Ishikawa (cell line): ENCODE results near the gene SGTA.

ENCODE experiments used
- CEBPB ChIP-seq: IDR thresholded peaks from 2 replicates; pipeline ENCODE4 v1.6.1; 2012
- CREB1 ChIP-seq: IDR thresholded peaks from 2 replicates; pipeline ENCODE4 v1.6.1; 2012; ENCODE audit warnings: low read depth
- EGR1 ChIP-seq: IDR thresholded peaks from 2 replicates; pipeline ENCODE4 v1.6.1; 2012
- EP300 ChIP-seq: IDR thresholded peaks from 2 replicates; pipeline ENCODE4 v1.6.1; 2012; ENCODE audit warnings: borderline replicate concordance
- FOXM1 ChIP-seq: IDR thresholded peaks from 2 replicates; pipeline ENCODE4 v1.6.1; 2012; ENCODE audit warnings: low read depth, borderline replicate concordance
- MAX ChIP-seq: IDR thresholded peaks from 2 replicates; pipeline ENCODE4 v1.6.1; 2012
- NFIC ChIP-seq: IDR thresholded peaks from 2 replicates; pipeline ENCODE4 v1.6.1; 2012
- RAD21 ChIP-seq: IDR thresholded peaks from 2 replicates; pipeline ENCODE4 v1.6.1; 2012; ENCODE audit warnings: low read depth
- TAF1 ChIP-seq: IDR thresholded peaks from 2 replicates; pipeline ENCODE4 v1.6.1; 2012; ENCODE audit warnings: low read depth, mild to moderate bottlenecking
- TCF12 ChIP-seq: IDR thresholded peaks from 2 replicates; pipeline ENCODE4 v1.6.1; 2012; ENCODE audit warnings: low read depth
- TEAD4 ChIP-seq: IDR thresholded peaks from 2 replicates; pipeline ENCODE4 v1.6.1; 2012
- YY1 ChIP-seq: IDR thresholded peaks from 2 replicates; pipeline ENCODE4 v1.6.1; 2012; ENCODE audit warnings: low read depth
- ZBTB7A ChIP-seq: IDR thresholded peaks from 2 replicates; pipeline ENCODE4 v1.6.1; 2012; ENCODE audit warnings: low read depth
- TF ChIP-seq, protein P1 (sequence below): IDR thresholded peaks from 2 replicates; pipeline ENCODE4 v1.6.1; 2012
- TF ChIP-seq, protein P2 (sequence below): IDR thresholded peaks from 2 replicates; pipeline ENCODE4 v1.6.1; 2012; ENCODE audit warnings: low read depth, mild to moderate bottlenecking

Gene SGTA

DNA sequence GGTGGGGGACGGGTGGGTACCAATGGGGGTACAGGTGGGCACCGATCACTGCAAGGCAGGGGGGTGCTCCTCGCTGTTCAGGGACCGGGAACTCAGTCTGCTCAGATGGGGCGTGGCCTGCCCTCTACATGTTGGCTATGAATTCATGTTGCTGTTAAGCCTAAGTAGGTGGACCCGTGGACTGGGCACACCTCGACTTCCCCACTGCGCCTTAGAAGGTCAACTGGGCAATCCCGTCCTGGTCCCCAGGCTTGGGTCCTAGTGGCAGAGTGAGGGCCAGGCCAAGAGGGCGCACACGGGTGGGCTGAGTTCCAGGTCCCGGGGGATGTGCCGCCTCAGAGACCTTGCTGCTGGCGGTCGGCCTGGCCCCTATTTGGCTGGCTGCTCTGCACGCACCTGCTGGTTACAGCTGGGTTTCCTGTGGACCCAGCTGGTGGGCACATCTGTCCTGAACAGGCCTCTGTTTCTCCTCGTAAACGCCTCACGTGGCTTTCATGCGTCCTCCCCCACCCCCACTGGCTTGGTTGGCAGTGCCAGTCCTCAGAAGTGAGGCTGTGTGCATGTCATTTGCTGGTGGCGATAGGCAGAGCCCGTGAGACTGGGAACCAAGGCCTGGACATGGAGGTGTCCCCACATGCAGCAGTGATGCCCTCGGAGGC is 23.0 kb upstream of the SGTA start:
- TF ChIP-seq FOXM1 (no peak), NFIC (no peak), EP300 (no peak), CEBPB (no peak), MAX (no peak), RAD21 (no peak), TEAD4 (no peak), YY1 (no peak), CREB1 (no peak), EGR1 (no peak)
- TF ChIP-seq, protein P1, sequence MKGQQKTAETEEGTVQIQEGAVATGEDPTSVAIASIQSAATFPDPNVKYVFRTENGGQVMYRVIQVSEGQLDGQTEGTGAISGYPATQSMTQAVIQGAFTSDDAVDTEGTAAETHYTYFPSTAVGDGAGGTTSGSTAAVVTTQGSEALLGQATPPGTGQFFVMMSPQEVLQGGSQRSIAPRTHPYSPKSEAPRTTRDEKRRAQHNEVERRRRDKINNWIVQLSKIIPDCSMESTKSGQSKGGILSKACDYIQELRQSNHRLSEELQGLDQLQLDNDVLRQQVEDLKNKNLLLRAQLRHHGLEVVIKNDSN: no peak
- TF ChIP-seq, protein P2, sequence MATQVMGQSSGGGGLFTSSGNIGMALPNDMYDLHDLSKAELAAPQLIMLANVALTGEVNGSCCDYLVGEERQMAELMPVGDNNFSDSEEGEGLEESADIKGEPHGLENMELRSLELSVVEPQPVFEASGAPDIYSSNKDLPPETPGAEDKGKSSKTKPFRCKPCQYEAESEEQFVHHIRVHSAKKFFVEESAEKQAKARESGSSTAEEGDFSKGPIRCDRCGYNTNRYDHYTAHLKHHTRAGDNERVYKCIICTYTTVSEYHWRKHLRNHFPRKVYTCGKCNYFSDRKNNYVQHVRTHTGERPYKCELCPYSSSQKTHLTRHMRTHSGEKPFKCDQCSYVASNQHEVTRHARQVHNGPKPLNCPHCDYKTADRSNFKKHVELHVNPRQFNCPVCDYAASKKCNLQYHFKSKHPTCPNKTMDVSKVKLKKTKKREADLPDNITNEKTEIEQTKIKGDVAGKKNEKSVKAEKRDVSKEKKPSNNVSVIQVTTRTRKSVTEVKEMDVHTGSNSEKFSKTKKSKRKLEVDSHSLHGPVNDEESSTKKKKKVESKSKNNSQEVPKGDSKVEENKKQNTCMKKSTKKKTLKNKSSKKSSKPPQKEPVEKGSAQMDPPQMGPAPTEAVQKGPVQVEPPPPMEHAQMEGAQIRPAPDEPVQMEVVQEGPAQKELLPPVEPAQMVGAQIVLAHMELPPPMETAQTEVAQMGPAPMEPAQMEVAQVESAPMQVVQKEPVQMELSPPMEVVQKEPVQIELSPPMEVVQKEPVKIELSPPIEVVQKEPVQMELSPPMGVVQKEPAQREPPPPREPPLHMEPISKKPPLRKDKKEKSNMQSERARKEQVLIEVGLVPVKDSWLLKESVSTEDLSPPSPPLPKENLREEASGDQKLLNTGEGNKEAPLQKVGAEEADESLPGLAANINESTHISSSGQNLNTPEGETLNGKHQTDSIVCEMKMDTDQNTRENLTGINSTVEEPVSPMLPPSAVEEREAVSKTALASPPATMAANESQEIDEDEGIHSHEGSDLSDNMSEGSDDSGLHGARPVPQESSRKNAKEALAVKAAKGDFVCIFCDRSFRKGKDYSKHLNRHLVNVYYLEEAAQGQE: no peak

DNA sequence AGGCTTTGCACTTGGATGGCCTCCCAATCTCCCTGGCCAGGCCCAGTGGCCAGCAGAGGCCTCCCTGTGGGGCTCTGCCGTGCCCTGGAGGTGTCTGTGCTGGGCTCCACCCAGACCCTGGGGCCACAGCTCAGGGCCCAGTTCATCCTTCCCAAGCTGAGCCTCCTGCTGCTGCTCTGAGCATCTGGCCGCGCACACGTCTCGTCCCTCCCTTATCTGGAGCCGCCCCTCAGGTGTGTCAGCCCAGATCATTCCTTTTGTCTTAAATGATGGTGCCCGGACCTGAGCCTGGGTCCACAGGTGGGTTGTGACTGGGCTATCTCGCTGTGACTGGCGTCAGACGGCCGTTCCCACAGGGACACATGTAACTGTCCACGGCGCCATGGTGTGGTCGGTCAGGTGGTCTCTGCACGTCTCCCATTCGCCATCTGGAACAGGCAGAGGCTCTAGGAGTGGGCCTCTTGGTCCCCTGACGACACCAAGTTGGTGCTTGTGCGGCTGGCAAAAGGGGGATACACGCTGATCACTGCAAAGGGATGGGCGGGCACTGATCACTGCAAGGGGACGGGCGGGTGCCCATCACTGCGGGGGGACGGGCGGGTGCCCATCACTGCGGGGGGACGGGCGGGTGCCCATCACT is 22.3 kb upstream of the SGTA start:
- TF ChIP-seq EGR1: no peak
- TF ChIP-seq NFIC: no peak
- TF ChIP-seq MAX: no peak
- TF ChIP-seq, protein P1: no peak
- no peak for TF ChIP-seq EP300
- TF ChIP-seq CREB1: no peak
- no peak for TF ChIP-seq ZBTB7A
- no peak for TF ChIP-seq CEBPB
- TF ChIP-seq FOXM1: no peak
- TF ChIP-seq, protein P2: no peak
- TF ChIP-seq YY1: no peak
- no peak for TF ChIP-seq TCF12
- no peak for TF ChIP-seq RAD21
- TF ChIP-seq TEAD4: no peak
- TF ChIP-seq TAF1: no peak

DNA sequence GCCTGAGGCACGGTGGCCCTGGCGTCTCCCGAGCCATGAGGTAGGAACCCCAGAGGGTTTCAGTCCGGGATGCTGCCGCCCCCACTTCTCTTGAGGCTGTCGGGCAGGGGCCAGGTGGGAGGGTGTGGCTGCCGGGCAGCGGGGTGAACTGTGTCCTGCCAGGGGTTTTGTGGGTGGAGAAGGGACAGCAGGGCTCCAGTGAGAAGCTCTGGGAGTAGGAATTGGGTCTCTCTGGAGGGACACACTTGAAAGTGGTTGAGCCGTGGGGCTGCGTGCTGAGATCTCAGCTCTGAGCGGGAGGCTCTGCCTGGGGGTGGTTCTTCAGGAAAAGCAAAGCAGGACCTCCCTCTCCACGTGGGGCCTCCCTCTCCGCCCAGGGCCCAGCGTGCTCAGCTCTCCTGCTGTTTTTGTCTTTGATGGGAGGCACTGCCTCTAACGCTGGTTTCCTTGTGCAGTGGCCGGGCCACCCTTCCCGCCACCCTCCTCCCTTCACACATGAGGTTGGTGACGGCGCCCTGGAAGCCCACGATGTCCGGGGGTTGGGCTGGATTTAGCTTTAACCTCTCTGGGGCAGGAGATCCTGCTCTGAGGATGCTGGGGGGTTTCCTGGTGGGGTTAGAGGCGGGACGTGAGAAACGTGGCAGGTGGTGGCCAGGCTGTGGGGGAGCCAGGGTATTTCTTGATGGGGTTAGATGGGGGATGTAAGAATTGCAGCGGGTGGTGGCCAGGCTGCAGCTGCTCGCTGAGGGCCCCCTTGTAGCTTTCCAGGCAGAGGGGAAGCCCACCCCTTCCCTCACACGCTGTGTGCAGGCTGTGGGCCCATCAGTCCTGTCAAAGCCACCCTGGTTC is 21.3 kb upstream of the SGTA start:
- TF ChIP-seq TEAD4: no peak
- no peak for TF ChIP-seq TCF12
- no peak for TF ChIP-seq EGR1

DNA sequence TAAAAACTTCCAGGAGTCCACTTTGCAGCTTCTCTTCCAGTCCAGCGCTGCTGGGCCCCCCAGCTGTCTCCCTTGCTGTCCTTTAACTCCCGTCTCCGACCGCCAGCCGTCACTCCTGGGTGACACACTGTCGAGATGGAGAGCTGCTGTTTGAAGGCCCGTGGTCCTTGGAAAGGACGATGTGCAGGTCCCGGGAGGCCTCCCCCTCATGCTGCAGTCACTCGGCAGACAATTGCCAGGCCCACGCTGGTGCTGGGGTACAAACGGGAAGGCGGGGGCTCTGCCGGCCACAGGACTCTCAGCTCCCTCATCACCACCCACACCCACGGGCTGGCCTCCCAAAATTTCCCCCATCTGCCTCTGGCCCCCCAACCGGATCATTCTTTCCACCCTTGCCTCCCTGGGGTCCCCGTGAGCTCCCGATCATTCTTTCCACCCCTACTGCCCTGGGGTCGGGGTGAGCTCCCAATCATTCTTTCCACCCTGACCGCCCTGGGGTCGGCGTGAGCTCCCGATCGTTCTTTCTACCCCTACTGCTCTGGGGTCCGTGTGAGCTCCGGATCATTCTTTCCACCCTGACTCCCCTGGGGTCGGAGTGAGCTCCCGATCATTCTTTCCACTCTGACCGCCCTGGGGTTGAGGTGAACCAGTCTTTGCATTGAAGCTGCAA is 20.5 kb upstream of the SGTA start:
- no peak for TF ChIP-seq ZBTB7A
- no peak for TF ChIP-seq TCF12

- TF ChIP-seq CEBPB (no peak), YY1 (no peak), MAX (no peak), CREB1 (no peak), EP300 (no peak), RAD21 (no peak), ZBTB7A (no peak), FOXM1 (no peak), TCF12 (no peak), EGR1 (no peak)
Observed at GRCh38 chr19:2802826-2803225, 19.8 kb upstream of the SGTA start.
